ENCODE data around the gene FTSJ1.

- TF ChIP-seq MAX (IDR thresholded peaks at IDR 0.05) (no peak), CTCF (IDR thresholded peaks at IDR 0.05; ENCODE audit: low read depth, low read length, missing input control) (no peak), GABPA (IDR thresholded peaks at IDR 0.05 in 1 of 2, conservative IDR thresholded peaks at IDR 0.05 in 1 of 2) (no peak), JUND (IDR thresholded peaks at IDR 0.05) (no peak), TAF1 (conservative IDR thresholded peaks at IDR 0.05) (no peak), YY1 (IDR thresholded peaks at IDR 0.05) (no peak), RAD21 (IDR thresholded peaks at IDR 0.05) (no peak), ATF3 (IDR thresholded peaks at IDR 0.05) (no peak), RXRA (IDR thresholded peaks at IDR 0.05) (no peak), REST (IDR thresholded peaks at IDR 0.05) (no peak), HNF4G (IDR thresholded peaks at IDR 0.05) (no peak)
Measured at GRCh38 chrX:48475296-48475695, 703 bp upstream of the FTSJ1 start.

All from liver (tissue), 3 donors.